Osteoblast (primary cell): ENCODE results near the gene ZCWPW1. TPM values are rescaled to one million over a fixed set of nuclear protein-coding genes. Genes with fewer than 3 reads are reported as not detected.
A peak's percentile ranks its signal among the peaks of the same experiment; 100 is the strongest.
"Not testable (repeated sequence)": the region's sequence is repeated elsewhere in the genome, so short reads cannot be mapped to it uniquely, and the experiment has no call there.

Source experiments
- DNase-seq: peaks from one replicate; pipeline ENCODE4 v3.0.0; 2011; ENCODE audit warnings: low spot score, mixed read lengths; ENCODE audit not compliant: insufficient read length; ENCODE audit errors: missing footprints
- H2AFZ ChIP-seq: 2 replicates; pipeline ENCODE4 v1.6.0; 2011; ENCODE audit warnings: mild to moderate bottlenecking, low read length
- H3K27ac ChIP-seq: 2 replicates; pipeline ENCODE4 v1.5.1; 2011; ENCODE audit warnings: mild to moderate bottlenecking, low read depth, low read length, moderate library complexity
- H3K27me3 ChIP-seq: 2 replicates; pipeline ENCODE4 v1.6.0; 2012; ENCODE audit warnings: mild to moderate bottlenecking, control low read depth, inconsistent platforms, low read length, moderate library complexity; ENCODE audit not compliant: insufficient read depth
- H3K36me3 ChIP-seq: 2 replicates; pipeline ENCODE4 v1.5.1; 2011; ENCODE audit warnings: mild to moderate bottlenecking, low read length, control low read depth, moderate library complexity; ENCODE audit not compliant: insufficient read depth
- H3K4me1 ChIP-seq: 2 replicates; pipeline ENCODE4 v1.5.1; 2011; ENCODE audit warnings: mild to moderate bottlenecking, low read length, control low read depth, moderate library complexity; ENCODE audit not compliant: insufficient read depth
- H3K4me2 ChIP-seq: 2 replicates; pipeline ENCODE4 v1.6.0; 2011; ENCODE audit warnings: mild to moderate bottlenecking, low read length; ENCODE audit not compliant: insufficient read depth
- H3K4me3 ChIP-seq: fragments of 200-600 bp; sonication (generic); 3 replicates; pipeline ENCODE4 v1.5.1; 2012; ENCODE audit warnings: mild to moderate bottlenecking, low read length, inconsistent platforms; ENCODE audit not compliant: insufficient read depth
- H3K79me2 ChIP-seq: 2 replicates; pipeline ENCODE4 v1.6.0; 2012; ENCODE audit warnings: mild to moderate bottlenecking, low read length, control low read depth, inconsistent platforms; ENCODE audit not compliant: insufficient read depth
- H3K9me3 ChIP-seq: 2 replicates; pipeline ENCODE4 v1.5.1; 2011; ENCODE audit warnings: low read depth, low read length, control low read depth
- H4K20me1 ChIP-seq: 2 replicates; pipeline ENCODE4 v1.6.0; 2012; ENCODE audit warnings: mild to moderate bottlenecking, low read length, control low read depth; ENCODE audit not compliant: insufficient read depth
- total RNA-seq: library from RNA; depleted of rRNA; stranded (reverse); fragments of >200 nt; gene quantifications from 2 replicates; pipeline ENCODE4 v1.2.3, GENCODE V29; 2012
- TF ChIP-seq, protein P1 (sequence below): IDR thresholded peaks from 2 replicates; pipeline ENCODE4 v1.5.1; 2011; ENCODE audit warnings: mild to moderate bottlenecking, low read depth, low read length, moderate library complexity; ENCODE audit errors: extremely low read depth

ZCWPW1 gene
- total RNA-seq, 1 donor, result 2.2 TPM

DNA sequence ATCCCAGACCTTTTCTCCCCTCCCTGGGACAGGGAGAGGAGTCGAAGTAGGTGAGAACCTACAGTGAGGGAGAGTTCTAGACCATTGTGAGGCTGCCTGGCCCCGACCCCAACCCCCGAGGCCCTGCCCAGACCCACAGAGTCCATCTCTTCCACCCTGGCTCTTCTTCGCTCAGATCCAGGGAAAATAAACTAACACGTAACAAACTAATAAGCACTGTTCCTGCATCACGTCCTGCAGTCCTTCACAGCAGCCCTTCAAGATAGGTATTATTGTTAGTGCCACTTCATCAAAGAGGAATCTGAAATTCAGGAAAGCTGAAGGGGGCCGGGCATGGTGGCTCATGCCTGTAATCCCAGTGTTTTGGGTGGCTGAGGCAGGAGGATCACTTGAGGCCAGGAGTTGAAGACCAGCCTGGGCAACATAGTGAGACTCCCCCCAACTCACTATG, 35.7 kb upstream of the ZCWPW1 start, which contains the start of gene SPACDR:
Gene SPACDR (minus strand): TSS at position 51 of the 451 bp plus-strand sequence. CDS start 235 bp downstream, outside the sequence.
- Histone ChIP-seq H3K4me1 (no peaks in the 10 kb centered on the region), H3K79me2 (peaks cover 4% of the 10 kb centered on the region), H3K9me3 (no peaks in the 10 kb centered on the region), H3K27ac (no peak within 1 kb of the TSS), H3K4me3 (no peak within 1 kb of the TSS), H3K27me3 (no peaks in the 10 kb centered on the region), H4K20me1 (peaks cover 2% of the 10 kb centered on the region), H3K4me2 (no peak within 1 kb of the TSS), H2AFZ (no peak within 1 kb of the TSS), H3K36me3 (peaks cover 5% of the 10 kb centered on the region)
- DNase-seq, result peak; percentile 77
- TF ChIP-seq, protein P1, sequence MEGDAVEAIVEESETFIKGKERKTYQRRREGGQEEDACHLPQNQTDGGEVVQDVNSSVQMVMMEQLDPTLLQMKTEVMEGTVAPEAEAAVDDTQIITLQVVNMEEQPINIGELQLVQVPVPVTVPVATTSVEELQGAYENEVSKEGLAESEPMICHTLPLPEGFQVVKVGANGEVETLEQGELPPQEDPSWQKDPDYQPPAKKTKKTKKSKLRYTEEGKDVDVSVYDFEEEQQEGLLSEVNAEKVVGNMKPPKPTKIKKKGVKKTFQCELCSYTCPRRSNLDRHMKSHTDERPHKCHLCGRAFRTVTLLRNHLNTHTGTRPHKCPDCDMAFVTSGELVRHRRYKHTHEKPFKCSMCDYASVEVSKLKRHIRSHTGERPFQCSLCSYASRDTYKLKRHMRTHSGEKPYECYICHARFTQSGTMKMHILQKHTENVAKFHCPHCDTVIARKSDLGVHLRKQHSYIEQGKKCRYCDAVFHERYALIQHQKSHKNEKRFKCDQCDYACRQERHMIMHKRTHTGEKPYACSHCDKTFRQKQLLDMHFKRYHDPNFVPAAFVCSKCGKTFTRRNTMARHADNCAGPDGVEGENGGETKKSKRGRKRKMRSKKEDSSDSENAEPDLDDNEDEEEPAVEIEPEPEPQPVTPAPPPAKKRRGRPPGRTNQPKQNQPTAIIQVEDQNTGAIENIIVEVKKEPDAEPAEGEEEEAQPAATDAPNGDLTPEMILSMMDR, result no peak

DNA sequence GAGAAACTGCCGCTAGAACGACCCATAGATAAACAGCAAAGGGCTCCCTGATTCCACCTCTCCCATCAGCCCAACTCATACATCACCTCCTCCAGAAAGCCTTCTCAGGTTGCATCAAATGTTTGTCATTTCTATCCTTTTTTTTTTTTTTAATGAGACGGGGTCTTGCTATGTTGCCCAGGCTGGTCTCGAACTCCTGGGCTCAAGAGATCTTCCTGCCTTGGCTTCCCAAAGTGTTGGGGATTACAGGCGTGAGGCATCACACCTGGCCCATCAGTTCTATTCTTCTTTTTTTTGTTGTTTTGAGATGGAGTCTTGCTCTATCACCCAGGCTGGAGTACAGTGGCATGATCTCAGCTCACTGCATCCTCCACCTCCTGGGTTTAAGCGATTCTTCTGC, 28.5 kb upstream of the ZCWPW1 start:
- Histone ChIP-seq H3K4me1 (no peaks in the 10 kb centered on the region), H3K27ac (no peak overlapping the region), H3K4me3 (no peak overlapping the region), H3K79me2 (no peaks in the 10 kb centered on the region), H4K20me1 (no peaks in the 10 kb centered on the region), H3K4me2 (no peak overlapping the region), H3K27me3 (no peaks in the 10 kb centered on the region), H2AFZ (no peak overlapping the region), H3K9me3 (no peaks in the 10 kb centered on the region), H3K36me3 (peaks cover 7% of the 10 kb centered on the region)
- no peak for DNase-seq
- TF ChIP-seq, protein P1, result no peak

DNA sequence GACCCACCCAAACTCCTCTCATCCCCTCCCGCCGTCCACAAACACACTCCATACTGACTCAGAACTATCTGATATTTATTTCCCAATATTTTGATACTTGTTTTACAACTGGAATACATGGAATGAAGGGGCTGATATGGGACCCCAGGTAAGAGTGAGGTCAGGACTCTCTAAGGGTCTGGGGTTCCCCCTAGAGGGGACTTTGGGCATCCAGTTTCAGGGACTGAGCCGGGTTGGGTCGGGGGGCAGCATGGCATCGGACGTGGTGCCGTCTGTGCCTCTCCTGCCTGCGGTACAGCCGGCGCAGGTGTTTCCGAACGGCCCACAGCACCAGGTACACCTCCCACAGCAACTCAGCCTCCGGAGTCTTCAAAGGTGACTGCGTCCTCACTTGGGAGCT, 28.1 kb upstream of the ZCWPW1 start:
- H2AFZ ChIP-seq, result no peak overlapping the region
- H3K4me1 ChIP-seq, result no peaks in the 10 kb centered on the region
- H4K20me1 ChIP-seq, result no peaks in the 10 kb centered on the region
- H3K4me3 ChIP-seq, result no peak overlapping the region
- H3K27ac ChIP-seq, result no peak overlapping the region
- H3K9me3 ChIP-seq, result no peaks in the 10 kb centered on the region
- peaks cover 7% of the 10 kb centered on the region for H3K36me3 ChIP-seq
- no peaks in the 10 kb centered on the region for H3K27me3 ChIP-seq
- H3K79me2 ChIP-seq, result no peaks in the 10 kb centered on the region
- H3K4me2 ChIP-seq, result no peak overlapping the region
- TF ChIP-seq, protein P1, result no peak
- DNase-seq, result no peak

DNA sequence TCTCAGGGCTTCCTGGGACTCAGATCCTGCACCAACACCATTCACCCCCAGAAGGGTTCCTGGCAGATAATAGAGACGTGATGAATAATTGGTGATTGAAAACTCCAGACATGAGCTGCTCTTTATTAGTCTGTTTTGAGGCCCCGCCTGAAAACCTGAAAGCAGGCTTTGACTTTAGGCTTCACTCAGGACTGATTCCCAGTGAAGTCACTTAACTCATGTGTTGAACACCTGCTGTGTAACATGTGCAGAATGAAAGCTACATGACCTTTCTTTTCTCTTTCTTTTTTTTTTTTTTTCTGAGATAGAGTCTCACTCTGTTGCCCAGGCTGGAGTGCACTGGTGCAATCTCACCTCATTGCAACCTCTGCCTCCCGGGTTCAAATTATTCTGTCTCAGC, 26.7 kb upstream of the ZCWPW1 start:
- Histone ChIP-seq H2AFZ (no peak overlapping the region), H4K20me1 (no peaks in the 10 kb centered on the region), H3K79me2 (no peaks in the 10 kb centered on the region), H3K27ac (no peak overlapping the region), H3K36me3 (peaks cover 7% of the 10 kb centered on the region), H3K4me3 (no peak overlapping the region), H3K9me3 (no peaks in the 10 kb centered on the region), H3K27me3 (no peaks in the 10 kb centered on the region), H3K4me2 (no peak overlapping the region), H3K4me1 (no peaks in the 10 kb centered on the region)
- DNase-seq, result no peak
- TF ChIP-seq, protein P1, result no peak

DNA sequence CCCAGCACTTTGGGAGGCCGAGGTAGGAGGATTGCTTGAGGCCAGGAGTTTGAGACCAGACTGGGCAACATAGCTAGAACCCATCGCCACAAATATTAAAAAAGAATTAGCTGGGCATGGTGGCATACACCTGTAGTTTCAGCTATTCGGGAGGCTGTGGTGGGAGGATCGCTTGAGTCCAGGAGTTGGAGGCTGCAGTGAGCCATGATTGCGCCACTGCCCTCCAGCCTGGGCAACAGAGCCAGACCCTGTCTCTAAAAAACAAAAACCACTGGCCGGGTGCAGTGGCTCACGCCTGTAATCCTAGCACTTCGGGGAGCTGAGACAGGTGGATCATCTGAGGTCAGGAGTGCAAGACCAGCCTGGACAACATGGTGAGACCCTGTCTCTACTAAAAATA, 25.4 kb upstream of the ZCWPW1 start:
- not testable (repeated sequence) for H3K4me3 ChIP-seq, H2AFZ ChIP-seq, H4K20me1 ChIP-seq, H3K4me2 ChIP-seq, H3K27ac ChIP-seq, H3K9me3 ChIP-seq, H3K27me3 ChIP-seq, H3K79me2 ChIP-seq, DNase-seq, H3K36me3 ChIP-seq, H3K4me1 ChIP-seq
